Measurements from ENCODE around the gene MRPL16. TPM values are rescaled to one million over a fixed set of nuclear protein-coding genes. Genes with fewer than 3 reads are reported as not detected.

MRPL16 gene
- total and polyA plus RNA-seq, 7 donors, result 41.9 to 79.5 (median 52.6) TPM

- no peaks in the 10 kb centered on the region for H3K27me3 ChIP-seq
- H3K4me3 ChIP-seq, result no peak overlapping the region
- no peak for DNase-seq
- intact Hi-C loops (cut with DNase I), result no loop called here
- no peaks in the 10 kb centered on the region for H3K9me3 ChIP-seq
- H3K4me1 ChIP-seq, result no peaks in the 10 kb centered on the region
- TF ChIP-seq EP300 (IDR thresholded peaks at IDR 0.05), result no peak
- no peak for TF ChIP-seq POLR2A (IDR thresholded peaks at IDR 0.05)
- no peak for TF ChIP-seq POLR2AphosphoS5 (IDR thresholded peaks at IDR 0.05)
- TF ChIP-seq, protein P1, sequence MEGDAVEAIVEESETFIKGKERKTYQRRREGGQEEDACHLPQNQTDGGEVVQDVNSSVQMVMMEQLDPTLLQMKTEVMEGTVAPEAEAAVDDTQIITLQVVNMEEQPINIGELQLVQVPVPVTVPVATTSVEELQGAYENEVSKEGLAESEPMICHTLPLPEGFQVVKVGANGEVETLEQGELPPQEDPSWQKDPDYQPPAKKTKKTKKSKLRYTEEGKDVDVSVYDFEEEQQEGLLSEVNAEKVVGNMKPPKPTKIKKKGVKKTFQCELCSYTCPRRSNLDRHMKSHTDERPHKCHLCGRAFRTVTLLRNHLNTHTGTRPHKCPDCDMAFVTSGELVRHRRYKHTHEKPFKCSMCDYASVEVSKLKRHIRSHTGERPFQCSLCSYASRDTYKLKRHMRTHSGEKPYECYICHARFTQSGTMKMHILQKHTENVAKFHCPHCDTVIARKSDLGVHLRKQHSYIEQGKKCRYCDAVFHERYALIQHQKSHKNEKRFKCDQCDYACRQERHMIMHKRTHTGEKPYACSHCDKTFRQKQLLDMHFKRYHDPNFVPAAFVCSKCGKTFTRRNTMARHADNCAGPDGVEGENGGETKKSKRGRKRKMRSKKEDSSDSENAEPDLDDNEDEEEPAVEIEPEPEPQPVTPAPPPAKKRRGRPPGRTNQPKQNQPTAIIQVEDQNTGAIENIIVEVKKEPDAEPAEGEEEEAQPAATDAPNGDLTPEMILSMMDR (IDR thresholded peaks at IDR 0.05), result no peak
- H3K36me3 ChIP-seq, result peaks cover 0 to 30% (median 3%) of the 10 kb centered on the region in 4 donors
- 73 to 91% methylated on average over 5 of the region's 5 CpGs for WGBS, 2 donors
- H3K27ac ChIP-seq, result no peak overlapping the region
Measured at GRCh38 chr11:59773083-59773440, 37.5 kb downstream of the MRPL16 start.

- TF ChIP-seq, protein P1 (IDR thresholded peaks at IDR 0.05), result no peak
- Histone ChIP-seq H3K36me3 (peaks cover 0 to 30% (median 3%) of the 10 kb centered on the region in 4 donors), H3K4me1 (no peaks in the 10 kb centered on the region), H3K9me3 (no peaks in the 10 kb centered on the region), H3K27ac (peak overlapping the region in 2 of 4 donors; percentile 11 to 47), H3K4me3 (no peak overlapping the region), H3K27me3 (no peaks in the 10 kb centered on the region)
- intact Hi-C loops (cut with DNase I), result no loop called here
- DNase-seq, result no peak
- 70 to 78% methylated on average over 4 of the region's 4 CpGs for WGBS, 2 donors
Measured at GRCh38 chr11:59771605-59772004, 39.0 kb downstream of the MRPL16 start.

DNA sequence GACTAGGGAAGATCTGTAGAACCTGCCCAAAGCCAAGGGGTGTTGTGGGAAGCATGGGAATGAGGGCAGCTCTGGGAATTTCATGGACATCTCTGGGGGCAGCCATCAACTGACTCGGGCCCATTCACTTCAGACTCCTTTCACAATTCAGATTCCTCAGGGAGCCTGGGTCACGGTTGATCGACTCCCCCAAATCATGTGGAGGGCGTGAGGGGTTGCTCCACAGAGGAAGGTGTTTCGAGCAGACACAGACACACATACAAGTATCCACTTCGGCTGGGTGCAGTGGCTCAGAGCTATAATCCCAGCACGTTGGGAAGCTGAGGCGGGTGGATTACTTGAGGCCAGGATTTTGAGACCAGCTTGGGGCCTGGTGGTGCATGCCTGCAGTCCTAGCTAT, 39.7 kb downstream of the MRPL16 start:
- H3K9me3 ChIP-seq, result no peaks in the 10 kb centered on the region
- H3K36me3 ChIP-seq, result peaks cover 0 to 27% (median 3%) of the 10 kb centered on the region in 4 donors
- no peaks in the 10 kb centered on the region for H3K27me3 ChIP-seq
- H3K4me3 ChIP-seq, result no peak overlapping the region
- WGBS, 2 donors, result 88 to 92% methylated on average over 8 of the region's 8 CpGs
- H3K4me1 ChIP-seq, result no peaks in the 10 kb centered on the region
- no peak for DNase-seq
- intact Hi-C loops (cut with DNase I), result no loop called here
- TF ChIP-seq POLR2A (IDR thresholded peaks at IDR 0.05) (no peak), EP300 (IDR thresholded peaks at IDR 0.05) (no peak), POLR2AphosphoS5 (IDR thresholded peaks at IDR 0.05) (no peak)
- TF ChIP-seq, protein P1 (IDR thresholded peaks at IDR 0.05), result no peak
- no peak overlapping the region for H3K27ac ChIP-seq

DNA sequence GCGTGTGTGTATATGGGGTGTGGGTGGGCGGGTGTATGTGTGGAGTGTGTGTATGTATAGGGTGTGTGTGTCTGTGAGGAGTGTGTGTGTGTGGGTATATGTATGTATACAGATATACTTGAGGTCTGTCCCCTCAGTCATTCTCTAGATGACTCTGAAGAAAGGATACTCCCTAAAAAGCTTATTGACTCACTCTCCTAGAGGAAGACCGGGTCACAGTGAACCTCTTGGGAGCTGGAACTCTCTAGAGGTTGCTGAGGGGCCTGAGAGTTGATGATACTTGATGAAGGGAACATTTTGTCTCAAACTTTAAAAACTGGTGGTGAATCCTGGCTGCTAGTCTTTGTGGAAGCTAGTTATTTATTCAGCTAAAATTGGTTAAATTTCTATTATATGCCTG, 40.3 kb downstream of the MRPL16 start:
- H3K4me1 ChIP-seq, result no peaks in the 10 kb centered on the region
- H3K27ac ChIP-seq, result no peak overlapping the region
- H3K9me3 ChIP-seq, result no peaks in the 10 kb centered on the region
- no peak for DNase-seq
- intact Hi-C loops (cut with DNase I), result no loop called here
- H3K36me3 ChIP-seq, result peaks cover 0 to 22% (median 3%) of the 10 kb centered on the region in 4 donors
- no peak overlapping the region for H3K4me3 ChIP-seq
- WGBS, 2 donors, result 95 to 97% methylated on average over 3 of the region's 3 CpGs
- TF ChIP-seq POLR2A (IDR thresholded peaks at IDR 0.05), result no peak
- TF ChIP-seq, protein P1 (IDR thresholded peaks at IDR 0.05), result no peak
- no peak for TF ChIP-seq EP300 (IDR thresholded peaks at IDR 0.05)
- TF ChIP-seq POLR2AphosphoS5 (IDR thresholded peaks at IDR 0.05), result no peak
- H3K27me3 ChIP-seq, result no peaks in the 10 kb centered on the region

- Histone ChIP-seq H3K27me3 (no peaks in the 10 kb centered on the region), H3K9me3 (no peaks in the 10 kb centered on the region), H3K4me3 (no peak overlapping the region), H3K4me1 (no peaks in the 10 kb centered on the region), H3K36me3 (peaks cover 0 to 17% (median 2%) of the 10 kb centered on the region in 4 donors), H3K27ac (no peak overlapping the region)
- no peak for DNase-seq
- TF ChIP-seq EP300 (IDR thresholded peaks at IDR 0.05) (no peak), POLR2AphosphoS5 (IDR thresholded peaks at IDR 0.05) (no peak), POLR2A (IDR thresholded peaks at IDR 0.05) (no peak)
- TF ChIP-seq, protein P1 (IDR thresholded peaks at IDR 0.05), result no peak
- intact Hi-C loops (cut with DNase I), result no loop called here
- WGBS, 2 donors, result 89 to 93% methylated on average over 4 of the region's 4 CpGs
Measured at GRCh38 chr11:59769828-59770227, 40.8 kb downstream of the MRPL16 start.
